Glomerular endothelial cell (primary cell): Measurements from ENCODE around the gene ENOX2. TPM values are rescaled to one million over a fixed set of nuclear protein-coding genes. Genes with fewer than 3 reads are reported as not detected.

Source experiments
- total RNA-seq: library from RNA; depleted of rRNA; stranded (reverse); fragments of >200 nt; gene quantifications from 2 replicates; pipeline ENCODE4 v1.2.3, GENCODE V29; 2015

Gene ENOX2
- total RNA-seq, 1 donor from 2014 or later, result 14.8 TPM

Other genes starting within 250 kb of the ENOX2 start
- not detected in 2 replicates for gene ARHGAP36, start 155.1 kb upstream of the ENOX2 start, total RNA-seq